NB4 (cell line): ENCODE data around the gene MBOAT1.

Source experiments
- CTCF ChIP-seq: IDR thresholded peaks from one replicate; pipeline ENCODE4 v1.5.1; 2012; ENCODE audit warnings: low read depth, low read length
- MYC ChIP-seq: IDR thresholded peaks from 2 replicates; pipeline ENCODE4 v1.6.1; 2011; ENCODE audit warnings: low read depth, low read length
- POLR2A ChIP-seq: IDR thresholded peaks from 2 replicates; pipeline ENCODE4 v1.6.1; 2011; ENCODE audit warnings: mild to moderate bottlenecking; ENCODE audit not compliant: insufficient read length; ENCODE audit errors: extremely low read depth
- TF ChIP-seq, protein P1 (sequence below): IDR thresholded peaks from 2 replicates; pipeline ENCODE4 v1.6.1; 2011; ENCODE audit warnings: low read depth, low read length

DNA sequence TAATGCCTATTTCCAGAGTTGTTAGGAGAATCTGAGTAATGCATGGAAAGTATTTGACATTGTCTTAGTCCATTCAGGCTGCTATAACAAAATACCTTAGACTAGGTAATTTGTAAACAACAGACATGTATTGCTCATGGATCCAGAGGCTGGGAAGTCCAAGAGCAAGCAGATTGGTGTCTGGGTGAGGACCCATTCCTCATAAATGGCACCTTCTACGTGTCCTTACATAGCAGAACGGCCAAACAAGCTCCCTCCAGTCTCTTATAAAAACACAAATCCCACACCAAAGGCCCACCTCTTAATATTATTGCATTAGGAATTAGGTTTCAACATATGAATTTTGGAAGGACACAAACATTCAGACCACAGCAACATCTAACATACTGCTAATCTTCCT is 30.2 kb downstream of the MBOAT1 start:
- TF ChIP-seq, protein P1, sequence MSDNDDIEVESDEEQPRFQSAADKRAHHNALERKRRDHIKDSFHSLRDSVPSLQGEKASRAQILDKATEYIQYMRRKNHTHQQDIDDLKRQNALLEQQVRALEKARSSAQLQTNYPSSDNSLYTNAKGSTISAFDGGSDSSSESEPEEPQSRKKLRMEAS = no peak
- TF ChIP-seq CTCF (no peak), MYC (no peak), POLR2A (no peak)
